Jurkat, Clone E6-1 (cell line): ENCODE data around the gene CENPK.

Experiments
- DNase-seq: peaks from one replicate; pipeline ENCODE4 v3.0.0-alpha.2; 2011; ENCODE audit warnings: low read depth, low spot score
- H3K4me3 ChIP-seq: 2 replicates; pipeline ENCODE4 v1.5.1; 2011; ENCODE audit warnings: mild to moderate bottlenecking, low read length, control low read depth, moderate library complexity

The CENPK gene

GRCh38 chr5:65468633-65469032, 94.3 kb downstream of the CENPK start:
- no peak for DNase-seq
- no peak overlapping the region for H3K4me3 ChIP-seq
